Suprapubic skin (tissue), 4 donors: ENCODE measurements around the gene ARTN. TPM values are rescaled to one million over a fixed set of nuclear protein-coding genes. Genes with fewer than 3 reads are reported as not detected.

Source experiments
- DNase-seq, 2 donors: peaks; one replicate each; pipeline ENCODE4 v3.0.0-alpha.2; 2019; ENCODE audit warnings: low spot score in 2 of 2
- H3K27ac ChIP-seq: fragments of 200-600 bp; sonication (generic); one replicate; pipeline ENCODE4 v1.5.1; 2019
- H3K27me3 ChIP-seq: fragments of 200-600 bp; sonication (generic); one replicate; pipeline ENCODE4 v1.5.1; 2019
- H3K36me3 ChIP-seq: fragments of 200-600 bp; sonication (generic); one replicate; pipeline ENCODE4 v1.5.1; 2019
- H3K4me1 ChIP-seq: fragments of 200-600 bp; sonication (generic); one replicate; pipeline ENCODE4 v1.5.1; 2019
- H3K4me3 ChIP-seq: fragments of 200-600 bp; sonication (generic); one replicate; pipeline ENCODE4 v1.5.1; 2019; ENCODE audit warnings: mild to moderate bottlenecking
- H3K9me3 ChIP-seq: fragments of 200-600 bp; sonication (generic); one replicate; pipeline ENCODE4 v1.5.1; 2019
- CTCF ChIP-seq, 2 donors: fragments of 200-600 bp in 1 of 2; fragments of 450-650 bp in 1 of 2; sonication (generic) in 1 of 2; IDR thresholded peaks; one replicate each; pipeline ENCODE4 v1.5.1; 2016 to 2019; ENCODE audit warnings: antibody characterized with exemption in 2 of 2, mild to moderate bottlenecking in 1 of 2, moderate library complexity in 1 of 2
- EP300 ChIP-seq: sonication (generic); formaldehyde crosslinking; IDR thresholded peaks from one replicate; pipeline ENCODE4 v1.6.1; 2017; ENCODE audit warnings: antibody characterized with exemption
- POLR2A ChIP-seq, 2 donors: fragments of 450-650 bp; IDR thresholded peaks; one replicate each; pipeline ENCODE4 v1.6.1; 2017; ENCODE audit warnings: antibody characterized with exemption in 2 of 2, mild to moderate bottlenecking in 2 of 2, moderate library complexity in 2 of 2
- POLR2AphosphoS5 ChIP-seq, 3 donors: sonication (generic); formaldehyde crosslinking; IDR thresholded peaks; one replicate each; pipeline ENCODE4 v1.6.1; 2017; ENCODE audit warnings: antibody characterized with exemption in 3 of 3
- WGBS: methylation state at CpG from one replicate; pipeline ENCODE4 v1.1.5; 2018; 5-methylcytosine and 5-hydroxymethylcytosine counted together
- total RNA-seq, 4 donors: library from RNA; depleted of rRNA; stranded (reverse); fragments of >200 nt; gene quantifications; one replicate each; pipeline ENCODE4 v1.1.0, GENCODE V29; 2016

Gene ARTN
- total RNA-seq, 4 donors from 2014 or later, result 0.38 to 0.91 (median 0.72) TPM; not detected in 1

- Histone ChIP-seq H3K9me3 (no peaks in the 10 kb centered on the region), H3K27ac (no peak overlapping the region), H3K4me1 (peaks cover 24% of the 10 kb centered on the region), H3K36me3 (no peaks in the 10 kb centered on the region), H3K4me3 (no peak overlapping the region), H3K27me3 (no peaks in the 10 kb centered on the region)
- 51% methylated on average over 7 of the region's 7 CpGs for WGBS
- DNase-seq, result no peak
- TF ChIP-seq EP300 (no peak), CTCF (IDR thresholded peaks at IDR 0.05) (no peak), POLR2A (IDR thresholded peaks at IDR 0.05) (no peak), POLR2AphosphoS5 (IDR thresholded peaks at IDR 0.05) (no peak)
Observed at GRCh38 chr1:43913051-43913501, 20.5 kb upstream of the ARTN start.

GRCh38 chr1:43913666-43914360, 19.8 kb upstream of the ARTN start:
- no peak for DNase-seq
- Histone ChIP-seq H3K9me3 (no peaks in the 10 kb centered on the region), H3K4me1 (peaks cover 24% of the 10 kb centered on the region), H3K27me3 (no peaks in the 10 kb centered on the region), H3K36me3 (no peaks in the 10 kb centered on the region), H3K27ac (no peak overlapping the region), H3K4me3 (no peak overlapping the region)
- TF ChIP-seq CTCF (IDR thresholded peaks at IDR 0.05), result no peak
- no peak for TF ChIP-seq EP300
- TF ChIP-seq POLR2A (IDR thresholded peaks at IDR 0.05), result no peak
- no peak for TF ChIP-seq POLR2AphosphoS5 (IDR thresholded peaks at IDR 0.05)
- WGBS, result 80% methylated on average over 14 of the region's 18 CpGs

GRCh38 chr1:43914576-43915525, 18.8 kb upstream of the ARTN start:
- Histone ChIP-seq H3K27ac (no peak overlapping the region), H3K4me1 (peaks cover 24% of the 10 kb centered on the region)

GRCh38 chr1:43919906-43920305, 13.7 kb upstream of the ARTN start:
- 87% methylated on average over 7 of the region's 7 CpGs for WGBS
- Histone ChIP-seq H3K36me3 (no peaks in the 10 kb centered on the region), H3K4me3 (no peak overlapping the region), H3K27ac (no peak overlapping the region), H3K27me3 (no peaks in the 10 kb centered on the region), H3K4me1 (no peaks in the 10 kb centered on the region), H3K9me3 (no peaks in the 10 kb centered on the region)
- TF ChIP-seq POLR2AphosphoS5 (IDR thresholded peaks at IDR 0.05), result no peak
- no peak for TF ChIP-seq POLR2A (IDR thresholded peaks at IDR 0.05)
- no peak for TF ChIP-seq CTCF (IDR thresholded peaks at IDR 0.05)
- no peak for TF ChIP-seq EP300
- no peak for DNase-seq

More at GRCh38 chr1:43914576-43915525, 18.8 kb upstream of the ARTN start:
- no peaks in the 10 kb centered on the region for H3K27me3 ChIP-seq
- H3K36me3 ChIP-seq, result no peaks in the 10 kb centered on the region
- 86% methylated on average over 12 of the region's 13 CpGs for WGBS
- no peak for DNase-seq
- H3K4me3 ChIP-seq, result no peak overlapping the region
- TF ChIP-seq POLR2A (IDR thresholded peaks at IDR 0.05) (no peak), EP300 (no peak), POLR2AphosphoS5 (IDR thresholded peaks at IDR 0.05) (no peak), CTCF (IDR thresholded peaks at IDR 0.05) (no peak)
- no peaks in the 10 kb centered on the region for H3K9me3 ChIP-seq

GRCh38 chr1:43921022-43921421, 12.6 kb upstream of the ARTN start:
- H3K9me3 ChIP-seq, result no peaks in the 10 kb centered on the region
- no peaks in the 10 kb centered on the region for H3K27me3 ChIP-seq
- 97% methylated on average over 6 of the region's 6 CpGs for WGBS
- no peak overlapping the region for H3K27ac ChIP-seq
- no peaks in the 10 kb centered on the region for H3K4me1 ChIP-seq
- no peak overlapping the region for H3K4me3 ChIP-seq
- no peak for DNase-seq
- no peak for TF ChIP-seq POLR2AphosphoS5 (IDR thresholded peaks at IDR 0.05)
- TF ChIP-seq POLR2A (IDR thresholded peaks at IDR 0.05), result no peak
- TF ChIP-seq CTCF (IDR thresholded peaks at IDR 0.05), result no peak
- TF ChIP-seq EP300, result no peak
- no peaks in the 10 kb centered on the region for H3K36me3 ChIP-seq
